ENCODE data around the gene ETV2.

ETV2 gene

DNA sequence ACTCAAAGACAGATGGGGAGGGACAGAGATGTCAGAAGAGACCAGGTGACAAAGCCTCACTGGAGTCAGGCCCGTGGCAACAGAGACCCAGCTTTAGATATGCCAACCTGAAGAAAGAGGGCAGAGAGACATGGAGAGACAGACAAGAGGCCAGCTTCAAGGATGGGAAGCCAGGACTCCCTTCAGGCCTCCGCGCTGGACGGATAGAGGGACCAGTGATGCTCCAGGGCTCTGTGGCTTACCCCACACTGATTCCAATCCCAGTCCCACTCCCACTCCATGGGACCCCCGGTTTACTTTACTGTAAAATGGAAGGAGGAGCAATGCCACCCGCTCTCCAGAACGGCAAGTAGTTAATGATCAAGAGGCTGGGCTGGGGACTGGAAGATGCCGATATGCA, 1.7 kb upstream of the ETV2 start:
- Histone ChIP-seq H3K27me3 (ENCODE audit: insufficient read depth, poor library complexity, severe bottlenecking) (no peaks in the 10 kb centered on the region), H3K4me3 (replicated peaks; ENCODE audit: insufficient read depth, low read length) (no peak overlapping the region), H3K27ac (replicated peaks) (no peak overlapping the region)
- no peak for DNase-seq (ENCODE audit: low read depth in 1 of 2, low spot score in 1 of 2)
- TF ChIP-seq POLR2AphosphoS5 (IDR thresholded peaks at IDR 0.05; ENCODE audit: low read depth): no peak
- TF ChIP-seq, protein P1, sequence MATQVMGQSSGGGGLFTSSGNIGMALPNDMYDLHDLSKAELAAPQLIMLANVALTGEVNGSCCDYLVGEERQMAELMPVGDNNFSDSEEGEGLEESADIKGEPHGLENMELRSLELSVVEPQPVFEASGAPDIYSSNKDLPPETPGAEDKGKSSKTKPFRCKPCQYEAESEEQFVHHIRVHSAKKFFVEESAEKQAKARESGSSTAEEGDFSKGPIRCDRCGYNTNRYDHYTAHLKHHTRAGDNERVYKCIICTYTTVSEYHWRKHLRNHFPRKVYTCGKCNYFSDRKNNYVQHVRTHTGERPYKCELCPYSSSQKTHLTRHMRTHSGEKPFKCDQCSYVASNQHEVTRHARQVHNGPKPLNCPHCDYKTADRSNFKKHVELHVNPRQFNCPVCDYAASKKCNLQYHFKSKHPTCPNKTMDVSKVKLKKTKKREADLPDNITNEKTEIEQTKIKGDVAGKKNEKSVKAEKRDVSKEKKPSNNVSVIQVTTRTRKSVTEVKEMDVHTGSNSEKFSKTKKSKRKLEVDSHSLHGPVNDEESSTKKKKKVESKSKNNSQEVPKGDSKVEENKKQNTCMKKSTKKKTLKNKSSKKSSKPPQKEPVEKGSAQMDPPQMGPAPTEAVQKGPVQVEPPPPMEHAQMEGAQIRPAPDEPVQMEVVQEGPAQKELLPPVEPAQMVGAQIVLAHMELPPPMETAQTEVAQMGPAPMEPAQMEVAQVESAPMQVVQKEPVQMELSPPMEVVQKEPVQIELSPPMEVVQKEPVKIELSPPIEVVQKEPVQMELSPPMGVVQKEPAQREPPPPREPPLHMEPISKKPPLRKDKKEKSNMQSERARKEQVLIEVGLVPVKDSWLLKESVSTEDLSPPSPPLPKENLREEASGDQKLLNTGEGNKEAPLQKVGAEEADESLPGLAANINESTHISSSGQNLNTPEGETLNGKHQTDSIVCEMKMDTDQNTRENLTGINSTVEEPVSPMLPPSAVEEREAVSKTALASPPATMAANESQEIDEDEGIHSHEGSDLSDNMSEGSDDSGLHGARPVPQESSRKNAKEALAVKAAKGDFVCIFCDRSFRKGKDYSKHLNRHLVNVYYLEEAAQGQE (IDR thresholded peaks at IDR 0.05; ENCODE audit: insufficient replicate concordance, low read depth): no peak
- TF ChIP-seq SPI1 (IDR thresholded peaks at IDR 0.05; ENCODE audit: borderline replicate concordance, low read depth): no peak
- TF ChIP-seq GABPA (IDR thresholded peaks at IDR 0.05; ENCODE audit: low read depth): no peak
- TF ChIP-seq, protein P2, sequence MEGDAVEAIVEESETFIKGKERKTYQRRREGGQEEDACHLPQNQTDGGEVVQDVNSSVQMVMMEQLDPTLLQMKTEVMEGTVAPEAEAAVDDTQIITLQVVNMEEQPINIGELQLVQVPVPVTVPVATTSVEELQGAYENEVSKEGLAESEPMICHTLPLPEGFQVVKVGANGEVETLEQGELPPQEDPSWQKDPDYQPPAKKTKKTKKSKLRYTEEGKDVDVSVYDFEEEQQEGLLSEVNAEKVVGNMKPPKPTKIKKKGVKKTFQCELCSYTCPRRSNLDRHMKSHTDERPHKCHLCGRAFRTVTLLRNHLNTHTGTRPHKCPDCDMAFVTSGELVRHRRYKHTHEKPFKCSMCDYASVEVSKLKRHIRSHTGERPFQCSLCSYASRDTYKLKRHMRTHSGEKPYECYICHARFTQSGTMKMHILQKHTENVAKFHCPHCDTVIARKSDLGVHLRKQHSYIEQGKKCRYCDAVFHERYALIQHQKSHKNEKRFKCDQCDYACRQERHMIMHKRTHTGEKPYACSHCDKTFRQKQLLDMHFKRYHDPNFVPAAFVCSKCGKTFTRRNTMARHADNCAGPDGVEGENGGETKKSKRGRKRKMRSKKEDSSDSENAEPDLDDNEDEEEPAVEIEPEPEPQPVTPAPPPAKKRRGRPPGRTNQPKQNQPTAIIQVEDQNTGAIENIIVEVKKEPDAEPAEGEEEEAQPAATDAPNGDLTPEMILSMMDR (IDR thresholded peaks at IDR 0.05; ENCODE audit: insufficient read depth, low read length): no peak

DNA sequence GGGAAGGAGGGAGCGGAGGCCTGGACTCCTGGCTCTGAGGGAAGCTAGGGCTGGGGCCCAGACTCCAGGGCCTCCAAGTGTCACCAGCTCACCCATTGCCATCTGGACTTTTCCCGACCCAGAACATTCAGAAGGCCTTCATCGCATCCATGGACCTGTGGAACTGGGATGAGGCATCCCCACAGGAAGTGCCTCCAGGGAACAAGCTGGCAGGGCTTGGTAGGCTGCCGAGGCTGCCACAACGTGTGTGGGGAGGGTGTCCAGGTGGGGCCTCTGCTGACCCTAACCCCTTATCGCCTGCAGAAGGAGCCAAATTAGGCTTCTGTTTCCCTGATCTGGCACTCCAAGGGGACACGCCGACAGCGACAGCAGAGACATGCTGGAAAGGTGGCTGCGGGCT, 767 bp downstream of the ETV2 start:
- no peak for TF ChIP-seq POLR2AphosphoS5 (IDR thresholded peaks at IDR 0.05; ENCODE audit: low read depth)
- H3K27me3 ChIP-seq (ENCODE audit: insufficient read depth, poor library complexity, severe bottlenecking): no peaks in the 10 kb centered on the region

DNA sequence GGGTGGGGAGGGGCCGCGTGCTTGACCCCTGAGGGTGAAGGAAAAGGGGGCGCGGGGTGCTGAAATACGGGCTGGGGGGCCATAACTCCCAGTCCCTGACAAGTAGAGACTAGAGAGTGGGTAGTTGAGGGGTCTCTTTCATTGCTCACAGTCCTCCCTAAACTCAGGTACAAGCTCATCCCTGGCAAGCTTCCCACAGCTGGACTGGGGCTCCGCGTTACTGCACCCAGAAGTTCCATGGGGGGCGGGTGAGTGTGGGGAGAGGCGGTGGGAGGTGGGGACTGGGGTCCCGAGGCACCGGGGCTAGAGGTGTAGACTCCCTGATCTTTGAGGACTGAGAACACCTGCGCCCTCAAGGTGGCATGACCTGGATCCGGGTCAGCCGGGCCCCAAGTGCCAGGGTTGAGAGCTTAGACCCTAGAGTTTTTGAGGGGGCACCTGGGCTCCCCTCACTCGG, 1.3 kb downstream of the ETV2 start:
- no peaks in the 10 kb centered on the region for H3K27me3 ChIP-seq (ENCODE audit: insufficient read depth, poor library complexity, severe bottlenecking)
- H3K27ac ChIP-seq (replicated peaks): no peak overlapping the region
- no peak for DNase-seq (ENCODE audit: low read depth in 1 of 2, low spot score in 1 of 2)
- H3K4me3 ChIP-seq (replicated peaks; ENCODE audit: insufficient read depth, low read length): peak overlapping the region; percentile 58
- TF ChIP-seq, protein P1 (IDR thresholded peaks at IDR 0.05; ENCODE audit: insufficient replicate concordance, low read depth): no peak
- TF ChIP-seq GABPA (IDR thresholded peaks at IDR 0.05; ENCODE audit: low read depth): no peak
- no peak for TF ChIP-seq POLR2AphosphoS5 (IDR thresholded peaks at IDR 0.05; ENCODE audit: low read depth)
- TF ChIP-seq, protein P2 (IDR thresholded peaks at IDR 0.05; ENCODE audit: insufficient read depth, low read length): no peak
- TF ChIP-seq SPI1 (IDR thresholded peaks at IDR 0.05; ENCODE audit: borderline replicate concordance, low read depth): no peak

More for the DNA sequence above, 767 bp downstream of the ETV2 start:
- DNase-seq (ENCODE audit: low read depth in 1 of 2, low spot score in 1 of 2): no peak
- H3K27ac ChIP-seq (replicated peaks): no peak overlapping the region
- H3K4me3 ChIP-seq (replicated peaks; ENCODE audit: insufficient read depth, low read length): no peak overlapping the region

DNA sequence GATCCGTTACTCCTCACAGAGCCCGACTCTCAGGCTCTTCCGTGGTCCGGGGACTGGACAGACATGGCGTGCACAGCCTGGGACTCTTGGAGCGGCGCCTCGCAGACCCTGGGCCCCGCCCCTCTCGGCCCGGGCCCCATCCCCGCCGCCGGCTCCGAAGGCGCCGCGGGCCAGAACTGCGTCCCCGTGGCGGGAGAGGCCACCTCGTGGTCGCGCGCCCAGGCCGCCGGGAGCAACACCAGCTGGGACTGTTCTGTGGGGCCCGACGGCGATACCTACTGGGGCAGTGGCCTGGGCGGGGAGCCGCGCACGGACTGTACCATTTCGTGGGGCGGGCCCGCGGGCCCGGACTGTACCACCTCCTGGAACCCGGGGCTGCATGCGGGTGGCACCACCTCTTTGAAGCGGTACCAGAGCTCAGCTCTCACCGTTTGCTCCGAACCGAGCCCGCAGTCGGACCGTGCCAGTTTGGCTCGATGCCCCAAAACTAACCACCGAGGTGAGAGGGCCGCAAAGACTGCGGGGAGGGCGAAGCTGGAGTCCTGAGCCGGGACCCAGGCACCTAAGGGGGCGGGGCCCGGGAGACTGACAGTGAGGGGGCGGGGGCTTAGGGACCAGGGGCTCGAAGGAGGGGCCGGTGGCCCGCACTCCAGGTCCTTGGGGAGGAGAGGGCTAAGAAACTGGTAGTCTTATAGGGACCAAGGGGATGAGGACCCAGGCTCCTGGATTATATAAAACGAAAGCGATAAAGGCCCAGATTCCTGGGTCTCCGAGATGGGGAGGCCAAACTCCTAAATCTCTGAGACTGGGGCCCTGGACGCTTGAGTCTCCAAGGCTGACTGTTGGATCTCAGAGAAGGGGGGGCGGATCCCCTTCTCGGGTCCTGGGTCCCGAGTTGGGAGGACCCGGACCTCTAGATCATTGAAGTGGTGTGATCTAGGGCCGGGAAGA, 2.0 kb downstream of the ETV2 start:
- DNase-seq (ENCODE audit: low read depth in 1 of 2, low spot score in 1 of 2): peak; percentile 72 to 75
- TF ChIP-seq, protein P2 (IDR thresholded peaks at IDR 0.05; ENCODE audit: insufficient read depth, low read length): no peak
- TF ChIP-seq, protein P1 (IDR thresholded peaks at IDR 0.05; ENCODE audit: insufficient replicate concordance, low read depth): no peak
- TF ChIP-seq GABPA (IDR thresholded peaks at IDR 0.05; ENCODE audit: low read depth) (no peak), POLR2AphosphoS5 (IDR thresholded peaks at IDR 0.05; ENCODE audit: low read depth) (no peak), SPI1 (IDR thresholded peaks at IDR 0.05; ENCODE audit: borderline replicate concordance, low read depth) (no peak)
- Histone ChIP-seq H3K27me3 (ENCODE audit: insufficient read depth, poor library complexity, severe bottlenecking) (no peaks in the 10 kb centered on the region), H3K27ac (replicated peaks) (peak overlapping the region; percentile 62), H3K4me3 (replicated peaks; ENCODE audit: insufficient read depth, low read length) (peak overlapping the region; percentile 58)
